ENCODE data around the gene SPOP.

- TF ChIP-seq THRA (IDR thresholded peaks at IDR 0.05): no peak
- TF ChIP-seq GTF2F1 (IDR thresholded peaks at IDR 0.05; ENCODE audit: low read depth, low read length): no peak
- TF ChIP-seq XRCC4 (IDR thresholded peaks at IDR 0.05; ENCODE audit: extremely low read depth, insufficient read depth, insufficient read length): no peak
- TF ChIP-seq GABPB2 (CRISPR knock-in tag; conservative IDR thresholded peaks at IDR 0.05): no peak
- TF ChIP-seq GABPA (tag; conservative IDR thresholded peaks at IDR 0.05; ENCODE audit: low read depth): no peak
- no peak for TF ChIP-seq POLR2A (conservative IDR thresholded peaks at IDR 0.05)
- TF ChIP-seq SMC3 (conservative IDR thresholded peaks at IDR 0.05; ENCODE audit: insufficient read depth, low read depth, low read length): no peak
Measured at GRCh38 chr17:49618028-49618611, 59.8 kb downstream of the SPOP start.
